Panc1 (cell line): ENCODE measurements around the gene GULP1.

Experiments
- CTCF ChIP-seq: fragments of 450-650 bp; IDR thresholded peaks from 2 replicates; pipeline ENCODE4 v1.5.1; 2017; ENCODE audit warnings: mild to moderate bottlenecking
- TCF7L2 ChIP-seq: IDR thresholded peaks from 2 replicates; pipeline ENCODE4 v1.6.1; 2011; ENCODE audit warnings: mild to moderate bottlenecking, low read depth, low read length, inconsistent platforms

- TF ChIP-seq CTCF (no peak), TCF7L2 (no peak)
Observed at GRCh38 chr2:188444106-188444835, 152.6 kb downstream of the GULP1 start.
